GM13976 (cell line): Measurements from ENCODE around the gene TWSG1.

Experiments used
- DNase-seq: peaks from one replicate; pipeline ENCODE4 v3.0.0; 2012; ENCODE audit warnings: low spot score
- CTCF ChIP-seq: IDR thresholded peaks from 2 replicates; pipeline ENCODE4 v1.5.1; 2012; ENCODE audit warnings: borderline replicate concordance, mild to moderate bottlenecking; ENCODE audit not compliant: insufficient read depth; ENCODE audit errors: extremely low read depth, missing control alignments, control extremely low read depth
- in situ Hi-C: fragments of 300-500 bp; cut with MboI; formaldehyde crosslinking; loops from one replicate; pipeline ENCODE4 v1.12.0; 2022; ENCODE audit warnings: low sequenced_read_pairs, mixed read lengths, inconsistent platforms; ENCODE audit not compliant: unreplicated experiment

Gene TWSG1

GRCh38 chr18:9293948-9294347, 40.6 kb upstream of the TWSG1 start:
- in situ Hi-C loops, result no loop called here
- no peak for DNase-seq
- no peak for TF ChIP-seq CTCF

DNA sequence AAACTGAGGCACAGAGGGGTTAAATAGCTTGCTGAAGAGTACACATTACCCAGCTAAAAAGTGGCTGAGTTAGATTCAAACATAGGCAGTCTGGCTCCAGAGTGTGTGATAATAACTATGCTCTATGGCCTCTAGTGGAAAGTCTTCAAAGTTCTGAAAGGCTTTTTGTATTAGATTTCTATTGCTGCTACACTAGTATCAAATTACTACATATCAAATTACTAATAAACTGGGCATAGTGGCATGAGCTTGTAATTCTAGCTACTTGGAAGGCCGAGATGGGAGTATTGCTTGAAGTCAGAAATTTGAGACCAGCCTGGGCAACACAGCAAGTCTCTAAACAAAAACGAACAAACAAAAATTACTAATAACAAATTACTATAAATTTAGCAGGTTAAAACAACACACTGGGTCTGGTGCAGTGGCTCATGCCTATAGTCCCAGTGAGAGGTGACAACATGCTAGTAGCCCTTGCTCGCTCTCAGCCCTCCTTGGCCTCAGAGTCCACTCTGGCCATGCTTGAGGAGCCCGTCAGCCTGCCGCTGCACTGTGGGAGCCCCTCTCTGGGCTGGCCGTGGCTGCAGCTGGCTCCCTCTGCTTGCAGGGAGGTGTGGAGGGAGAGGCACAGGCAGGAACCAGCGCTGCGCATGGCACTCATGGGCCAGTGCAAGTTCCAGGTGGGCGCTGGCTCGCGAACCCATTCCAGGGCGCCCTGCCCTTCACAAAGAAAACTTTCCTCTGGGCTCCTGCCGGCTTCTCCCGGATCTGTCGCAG, 38.2 kb upstream of the TWSG1 start:
- in situ Hi-C loops, result no loop called here
- no peak for DNase-seq
- TF ChIP-seq CTCF, result no peak

DNA sequence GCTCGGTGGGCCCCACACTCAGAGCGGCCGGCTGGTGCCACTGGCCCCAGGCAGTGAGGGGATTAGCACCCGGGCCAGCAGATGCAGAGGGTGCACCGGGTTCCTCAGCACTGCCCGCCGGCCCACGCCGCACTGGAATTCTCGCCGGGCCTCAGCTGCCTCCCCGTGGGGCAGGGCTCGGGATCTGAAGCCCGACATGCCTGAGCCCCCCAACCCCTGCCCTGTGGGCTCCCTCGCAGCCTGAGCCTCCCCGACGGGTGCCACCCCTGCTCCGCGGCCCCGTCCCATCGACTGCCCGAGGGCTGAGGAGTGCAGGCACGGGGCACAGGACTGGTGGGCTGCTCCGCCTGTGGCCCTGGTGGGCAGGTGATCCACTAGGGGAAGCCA, 37.6 kb upstream of the TWSG1 start:
- TF ChIP-seq CTCF, result no peak
- DNase-seq, result no peak
- in situ Hi-C loops, result no loop called here

GRCh38 chr18:9304388-9305070, 30.0 kb upstream of the TWSG1 start:
- DNase-seq, result no peak
- in situ Hi-C loops, result no loop called here
- TF ChIP-seq CTCF, result no peak

- no peak for TF ChIP-seq CTCF
- no peak for DNase-seq
- in situ Hi-C loops, result no loop called here
Measured at GRCh38 chr18:9319333-9319732, 15.2 kb upstream of the TWSG1 start.

DNA sequence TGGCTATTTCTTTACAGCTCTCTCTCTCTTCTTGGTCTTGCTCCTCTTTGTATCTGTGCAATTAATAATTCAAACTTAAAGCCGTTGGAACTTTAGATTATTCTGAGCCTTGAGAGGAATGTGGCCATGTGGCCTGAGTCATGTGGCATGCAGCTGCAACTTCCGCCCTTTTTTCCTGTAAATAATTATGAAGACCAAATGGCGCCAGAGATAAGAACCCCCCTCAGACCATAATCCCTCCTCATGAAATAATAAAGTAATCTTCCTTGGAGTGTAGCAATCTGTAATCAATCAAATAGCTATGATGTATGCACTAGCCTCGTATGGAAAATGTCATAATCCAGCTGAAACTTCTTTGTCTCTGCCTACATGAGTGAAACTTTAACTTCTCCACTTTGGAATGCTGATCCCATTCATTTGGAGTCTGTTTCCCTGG, 13.5 kb upstream of the TWSG1 start:
- in situ Hi-C loops, result no loop called here
- no peak for TF ChIP-seq CTCF
- DNase-seq, result no peak
